Measurements from ENCODE around the gene ENTPD2. TPM values are rescaled to one million over a fixed set of nuclear protein-coding genes. Genes with fewer than 3 reads are reported as not detected.
"Not testable (repeated sequence)": the region's sequence is repeated elsewhere in the genome, so short reads cannot be mapped to it uniquely, and the experiment has no call there.

The ENTPD2 gene
- total and polyA plus RNA-seq, 4 experiments from 2014 or later: not detected

- Mint-ChIP-seq H3K4me1 (peaks cover 25 to 54% (median 39%) of the 10 kb centered on the region in 4 donors), H3K27me3 (no peaks in the 10 kb centered on the region), H3K36me3 (peaks cover 0 to 6% of the 10 kb centered on the region in 2 donors), H3K27ac (peak overlapping the region; percentile 80 to 93 (median 86)), H3K4me3 (peak overlapping the region; percentile 74 to 95 (median 80)), H3K9me3 (no peaks in the 10 kb centered on the region)
- peaks cover 60% of the 10 kb centered on the region for H3K4me1 ChIP-seq (ENCODE audit: insufficient read depth, low read length)
- no peaks in the 10 kb centered on the region for H3K36me3 ChIP-seq (ENCODE audit: insufficient read depth, low read length)
- POLR2A ChIA-PET (ENCODE audit: partially characterized antibody): interaction anchor here (0.8 to 2.6 kb wide), 26 partner anchors 8 to 246 kb away, joined by 3 to 25 read pairs (median 6); partner anchors contain the start of genes ANAPC2, CLIC3, FBXW5 and MAN1B1
- CTCF ChIA-PET (ENCODE audit: partially characterized antibody): interaction anchor here (0.6 to 4.3 kb wide), 35 partner anchors 9 to 516 kb away, joined by 3 to 84 read pairs (median 8); partner anchors contain the start of genes AJM1, C8G, CLIC3 and FBXW5
- H3K9me3 ChIP-seq (ENCODE audit: control insufficient read depth in 1 of 2, low read length in 2 of 2): no peaks in the 10 kb centered on the region
- peak overlapping the region; percentile 60 for H3K27ac ChIP-seq (ENCODE audit: low read depth, low read length)
- intact Hi-C loops (cut with micrococcal nuclease): no loop called here
- DNase-seq: no peak
- H3K27me3 ChIP-seq (ENCODE audit: insufficient read depth, low read length): no peaks in the 10 kb centered on the region
- H3K4me3 ChIP-seq (ENCODE audit: low read length in 2 of 2): peak overlapping the region; percentile 34 to 42
These were observed 19.7 kb downstream of the ENTPD2 start for GRCh38 chr9:137034039-137034708.

DNA sequence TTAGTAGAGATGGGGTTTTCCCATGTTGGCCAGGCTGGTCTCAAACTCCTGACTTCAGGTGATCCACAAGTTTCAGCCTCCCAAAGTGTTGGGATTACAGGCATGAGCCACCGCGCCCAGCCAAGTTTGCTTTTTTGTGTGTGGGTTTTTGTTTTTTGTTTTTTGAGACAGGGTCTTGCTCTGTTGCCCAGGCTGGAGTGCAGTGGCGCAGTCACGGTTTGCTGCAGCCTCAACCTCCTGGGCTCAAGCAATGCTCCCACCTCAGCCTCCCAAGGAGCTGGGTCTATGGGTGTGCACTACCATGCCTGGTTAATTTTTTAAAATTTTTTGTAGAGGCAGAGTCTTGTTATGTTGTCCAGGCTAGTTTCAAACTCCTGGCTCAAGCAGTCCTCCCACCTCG is 20.4 kb downstream of the ENTPD2 start:
- not testable (repeated sequence) for H3K9me3 Mint-ChIP-seq
- H3K27ac ChIP-seq (ENCODE audit: low read depth, low read length): peak overlapping the region; percentile 15

GRCh38 chr9:137032858-137033257 is 21.0 kb downstream of the ENTPD2 start:
- Histone ChIP-seq H3K36me3 (ENCODE audit: insufficient read depth, low read length) (no peaks in the 10 kb centered on the region), H3K27ac (ENCODE audit: low read depth, low read length) (peak overlapping the region; percentile 53), H3K4me3 (ENCODE audit: low read length in 2 of 2) (no peak overlapping the region), H3K27me3 (ENCODE audit: insufficient read depth, low read length) (no peaks in the 10 kb centered on the region), H3K9me3 (ENCODE audit: control insufficient read depth in 1 of 2, low read length in 2 of 2) (no peaks in the 10 kb centered on the region), H3K4me1 (ENCODE audit: insufficient read depth, low read length) (peaks cover 67% of the 10 kb centered on the region)
- Mint-ChIP-seq H3K9me3 (no peaks in the 10 kb centered on the region), H3K27ac (peak overlapping the region; percentile 23 to 93 (median 73)), H3K36me3 (peaks cover 0 to 6% of the 10 kb centered on the region in 2 donors), H3K27me3 (no peaks in the 10 kb centered on the region), H3K4me3 (peak overlapping the region in 7 of 8 donors; percentile 42 to 96 (median 79)), H3K4me1 (peaks cover 25 to 58% (median 42%) of the 10 kb centered on the region in 4 donors)
- ChIA-PET CTCF (ENCODE audit: partially characterized antibody) (interaction anchor here (0.9 to 4.4 kb wide), 4 partner anchors 14 to 263 kb away, joined by 3 to 51 read pairs (median 18); partner anchors contain the start of gene NPDC1), POLR2A (ENCODE audit: partially characterized antibody) (interaction anchor here (1.0 to 1.4 kb wide), 3 partner anchors 32 to 225 kb away, joined by 3 to 6 read pairs (median 3); partner anchors contain the start of genes MAN1B1 and RABL6)
- intact Hi-C loops (cut with micrococcal nuclease): no loop called here
- DNase-seq: no peak

More for the DNA sequence above, 20.4 kb downstream of the ENTPD2 start:
- Mint-ChIP-seq H3K4me3 (peak overlapping the region in 6 of 8 donors; percentile 15 to 95 (median 76)), H3K4me1 (peaks cover 25 to 58% (median 42%) of the 10 kb centered on the region in 4 donors), H3K27ac (peak overlapping the region; percentile 66 to 93 (median 79))
- DNase-seq; intact Hi-C loops (cut with micrococcal nuclease); H3K27me3 ChIP-seq (ENCODE audit: insufficient read depth, low read length); H3K36me3 ChIP-seq (ENCODE audit: insufficient read depth, low read length); H3K36me3 Mint-ChIP-seq; H3K9me3 ChIP-seq (ENCODE audit: control insufficient read depth in 1 of 2, low read length in 2 of 2); H3K27me3 Mint-ChIP-seq; H3K4me3 ChIP-seq (ENCODE audit: low read length in 2 of 2): not testable (repeated sequence)
- H3K4me1 ChIP-seq (ENCODE audit: insufficient read depth, low read length): peaks cover 67% of the 10 kb centered on the region
- CTCF ChIA-PET (ENCODE audit: partially characterized antibody): interaction anchor here (0.9 to 4.3 kb wide), 7 partner anchors 8 to 264 kb away, joined by 3 to 84 read pairs (median 27); partner anchors contain the start of genes AJM1 and NPDC1
- POLR2A ChIA-PET (ENCODE audit: partially characterized antibody): interaction anchor here (0.8 to 2.5 kb wide), 3 partner anchors 53 to 226 kb away, joined by 3 to 17 read pairs (median 15); partner anchors contain the start of genes MAN1B1 and RABL6

GRCh38 chr9:137031904-137032640 is 21.8 kb downstream of the ENTPD2 start, which contains the start of gene FUT7:
TSS of gene FUT7 (minus strand) at chr9:137032088. CDS start at chr9:137031991, 97 bp downstream.
- ChIA-PET POLR2A (ENCODE audit: partially characterized antibody) (interaction anchor here (0.6 to 8.2 kb wide), 10 partner anchors 10 to 224 kb away, joined by 3 to 52 read pairs (median 3); partner anchors contain the start of genes CLIC3, EDF1, MAN1B1 and PAXX), CTCF (ENCODE audit: partially characterized antibody) (interaction anchor here (0.7 to 4.4 kb wide), 9 partner anchors 15 to 244 kb away, joined by 3 to 51 read pairs (median 4); partner anchors contain the start of gene NPDC1)
- Histone ChIP-seq H3K27ac (ENCODE audit: low read depth, low read length) (peak within 1 kb of the TSS; percentile 53), H3K9me3 (ENCODE audit: control insufficient read depth in 1 of 2, low read length in 2 of 2) (no peaks in the 10 kb centered on the region), H3K4me1 (ENCODE audit: insufficient read depth, low read length) (peaks cover 73% of the 10 kb centered on the region), H3K27me3 (ENCODE audit: insufficient read depth, low read length) (no peaks in the 10 kb centered on the region), H3K4me3 (ENCODE audit: low read length in 2 of 2) (peak within 1 kb of the TSS in 1 of 2 donors; percentile 75), H3K36me3 (ENCODE audit: insufficient read depth, low read length) (no peaks in the 10 kb centered on the region)
- Mint-ChIP-seq H3K4me1 (peaks cover 27 to 62% (median 44%) of the 10 kb centered on the region in 4 donors), H3K36me3 (peaks cover 0 to 6% of the 10 kb centered on the region in 2 donors), H3K9me3 (no peaks in the 10 kb centered on the region), H3K27ac (peak within 1 kb of the TSS; percentile 88 to 94 (median 92)), H3K27me3 (no peaks in the 10 kb centered on the region), H3K4me3 (peak within 1 kb of the TSS; percentile 87 to 96 (median 92))
- peak in 4 of 5 donors; percentile 31 to 71 (median 40) for DNase-seq
- intact Hi-C loops (cut with micrococcal nuclease): no loop called here

DNA sequence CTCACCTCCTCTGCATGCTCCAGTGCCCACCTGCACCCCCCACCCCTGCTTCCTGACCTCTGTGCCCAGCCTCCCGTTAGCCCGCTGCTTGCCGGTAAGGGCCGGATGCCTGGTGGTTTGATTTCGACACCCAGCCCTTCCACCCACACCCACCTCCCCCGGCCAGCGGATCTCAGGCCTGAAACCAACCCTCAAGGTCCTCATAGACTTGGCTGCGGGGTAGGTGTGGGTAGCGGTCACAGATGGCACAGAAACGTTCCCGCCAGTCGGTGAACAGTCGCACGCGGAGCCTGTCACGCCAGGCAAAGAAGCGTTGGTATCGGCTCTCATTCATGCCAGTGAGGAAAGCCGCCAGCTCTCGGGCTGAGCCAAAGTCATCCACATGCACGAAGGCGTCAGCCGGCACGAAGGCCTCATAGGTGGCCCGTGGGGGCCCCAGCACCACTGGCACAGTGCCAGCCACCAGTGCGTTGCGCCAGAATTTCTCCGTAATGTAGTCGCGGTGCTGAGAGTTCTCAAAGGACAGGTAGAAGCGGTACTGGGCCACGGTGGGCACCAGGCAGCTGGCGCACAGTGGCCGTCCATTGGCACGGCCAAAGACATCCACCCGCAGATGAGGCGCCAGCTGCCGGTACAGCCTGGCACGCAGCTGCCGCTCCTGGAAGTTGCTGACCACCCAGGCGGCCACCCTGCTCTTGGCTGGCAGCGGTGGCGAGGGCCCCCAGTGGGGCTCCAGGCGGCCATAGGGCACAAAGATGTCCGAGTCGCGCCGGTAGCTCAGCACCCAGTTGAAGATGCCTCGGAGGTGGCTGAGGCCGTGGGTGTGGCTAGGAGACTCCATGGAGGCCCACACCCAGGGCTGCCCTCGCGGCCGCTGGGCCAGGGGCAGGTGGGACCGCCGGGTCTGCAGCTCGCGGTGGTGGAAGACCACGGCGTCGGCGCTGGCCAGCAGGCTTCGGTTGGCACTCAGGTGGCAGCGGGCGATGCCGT is 23.0 kb downstream of the ENTPD2 start:
- Histone ChIP-seq H3K4me3 (ENCODE audit: low read length in 2 of 2) (peak overlapping the region; percentile 65 to 75), H3K27ac (ENCODE audit: low read depth, low read length) (peak overlapping the region; percentile 53), H3K4me1 (ENCODE audit: insufficient read depth, low read length) (peaks cover 85% of the 10 kb centered on the region), H3K36me3 (ENCODE audit: insufficient read depth, low read length) (no peaks in the 10 kb centered on the region), H3K9me3 (ENCODE audit: control insufficient read depth in 1 of 2, low read length in 2 of 2) (no peaks in the 10 kb centered on the region), H3K27me3 (ENCODE audit: insufficient read depth, low read length) (no peaks in the 10 kb centered on the region)
- Mint-ChIP-seq H3K27ac (peak overlapping the region; percentile 74 to 92 (median 91)), H3K36me3 (peaks cover 0 to 6% of the 10 kb centered on the region in 2 donors), H3K27me3 (no peaks in the 10 kb centered on the region), H3K4me3 (peak overlapping the region; percentile 87 to 96 (median 91)), H3K4me1 (peaks cover 27 to 70% (median 47%) of the 10 kb centered on the region in 4 donors), H3K9me3 (no peaks in the 10 kb centered on the region)
- ChIA-PET CTCF (ENCODE audit: partially characterized antibody) (interaction anchor here (0.5 to 4.4 kb wide), 23 partner anchors 9 to 253 kb away, joined by 3 to 51 read pairs (median 6); partner anchors contain the start of genes AJM1, MAN1B1, NPDC1 and PAXX), POLR2A (ENCODE audit: partially characterized antibody) (interaction anchor here (1.1 to 8.2 kb wide), 11 partner anchors 30 to 240 kb away, joined by 3 to 52 read pairs (median 4); partner anchors contain the start of genes CLIC3, EDF1, MAN1B1 and PAXX)
- DNase-seq: peak in 3 of 5 donors; percentile 32 to 45 (median 38)
- intact Hi-C loops (cut with micrococcal nuclease): no loop called here

DNA sequence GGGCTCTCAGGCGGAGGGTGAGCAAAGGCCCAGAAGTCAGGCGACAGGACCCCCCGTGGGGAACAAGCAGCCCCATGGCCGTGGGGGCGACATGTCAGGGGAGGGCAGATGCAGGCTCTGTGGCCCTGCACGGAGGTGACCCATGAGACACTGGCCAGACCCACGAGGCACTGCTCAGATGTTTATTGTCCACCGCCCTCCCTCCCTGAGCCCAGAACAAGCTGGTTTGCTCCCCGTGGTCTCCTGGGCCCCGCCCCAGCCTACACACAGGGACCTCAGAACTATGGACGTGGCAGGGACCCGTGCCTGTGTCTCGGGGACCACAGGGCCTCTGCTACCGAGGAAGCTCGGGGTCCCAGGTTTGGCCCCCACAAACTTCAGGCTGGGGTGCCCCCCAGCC is 23.9 kb downstream of the ENTPD2 start:
- no peaks in the 10 kb centered on the region for H3K27me3 ChIP-seq (ENCODE audit: insufficient read depth, low read length)
- H3K27ac ChIP-seq (ENCODE audit: low read depth, low read length): peak overlapping the region; percentile 68
- no peaks in the 10 kb centered on the region for H3K27me3 Mint-ChIP-seq
- no peaks in the 10 kb centered on the region for H3K9me3 ChIP-seq (ENCODE audit: control insufficient read depth in 1 of 2, low read length in 2 of 2)
- intact Hi-C loops (cut with micrococcal nuclease): no loop called here
- peaks cover 86% of the 10 kb centered on the region for H3K4me1 ChIP-seq (ENCODE audit: insufficient read depth, low read length)
- peak overlapping the region; percentile 65 to 75 for H3K4me3 ChIP-seq (ENCODE audit: low read length in 2 of 2)
- DNase-seq: no peak
- peaks cover 0 to 6% of the 10 kb centered on the region in 2 donors for H3K36me3 Mint-ChIP-seq
- peak overlapping the region; percentile 87 to 96 (median 91) for H3K4me3 Mint-ChIP-seq
- peaks cover 25 to 65% (median 43%) of the 10 kb centered on the region in 4 donors for H3K4me1 Mint-ChIP-seq
- H3K36me3 ChIP-seq (ENCODE audit: insufficient read depth, low read length): no peaks in the 10 kb centered on the region
- ChIA-PET CTCF (ENCODE audit: partially characterized antibody) (interaction anchor here (0.6 to 4.4 kb wide), 45 partner anchors 8 to 252 kb away, joined by 3 to 51 read pairs (median 6); partner anchors contain the start of genes AJM1, C8G, CLIC3 and MAN1B1), POLR2A (ENCODE audit: partially characterized antibody) (interaction anchor here (0.6 to 8.2 kb wide), 19 partner anchors 24 to 303 kb away, joined by 3 to 52 read pairs (median 5); partner anchors contain the start of genes C8G, CLIC3, FBXW5 and MAN1B1)
- peak overlapping the region in 6 of 7 donors; percentile 76 to 92 (median 90) for H3K27ac Mint-ChIP-seq
- H3K9me3 Mint-ChIP-seq: no peaks in the 10 kb centered on the region

Data from CD4-positive, alpha-beta memory T cell (primary cell).